ENCODE data around the gene SLC22A14.

GRCh38 chr3:38260474-38260873 is 21.6 kb upstream of the SLC22A14 start:
- TF ChIP-seq POLR2A (IDR thresholded peaks at IDR 0.05) (no peak), CTCF (IDR thresholded peaks at IDR 0.05) (no peak)
